K562 (cell line): ENCODE data around the gene CYP46A1. TPM values are rescaled to one million over a fixed set of nuclear protein-coding genes. Genes with fewer than 3 reads are reported as not detected.

Experiments
- ATAC-seq: fragments of 200-7000 bp; cut with Tn5 transposase; 3 replicates; pipeline ENCODE4 v1.9.1; 2020; ENCODE audit warnings: moderate library complexity
- BruUV-seq: library from RNA; stranded (reverse); fragments of 400-500 nt; replicated peaks from 2 replicates; lab custom pipeline; 2021; lab: Mats Ljungman, UMichigan
- CTCF ChIA-PET: fragments of 300-600 bp; formaldehyde crosslinking; extraction: SDS; loops from one replicate; lab custom pipeline; 2021; ENCODE audit warnings: low intra/inter-chr PET ratio; lab: Yijun Ruan, JAX
- POLR2A ChIA-PET: fragments of 300-600, 350-650 bp; sonication (Branson Sonifier 250); formaldehyde crosslinking; extraction: SDS; loops from one replicate; lab custom pipeline; 2021; ENCODE audit warnings: antibody characterized with exemption, inconsistent platforms; lab: Yijun Ruan, JAX
- DNase-seq, 4 experiments: peaks; one replicate each; pipeline versions ENCODE4 v3.0.0 to v3.0.0-alpha.2; 2011 to 2018; ENCODE audit warnings: low spot score in 3 of 4, mixed read lengths in 3 of 4; ENCODE audit errors: extremely low read depth in 1 of 4
- FAIRE-seq: peaks from 2 replicates; lab custom pipeline; 2011; peaks lifted over from hg19 to GRCh38; lab: Jason Lieb, UNC
- H2AFZ ChIP-seq: 2 replicates; pipeline ENCODE4 v1.6.0; 2011; ENCODE audit warnings: low read depth, low read length, control low read depth, inconsistent platforms
- H3K27ac ChIP-seq: fragments of 200-600 bp; 3 replicates; pipeline ENCODE4 v1.8.0; 2011; ENCODE audit warnings: low read depth, mild to moderate bottlenecking, control low read depth, inconsistent platforms, low read length, moderate library complexity, mixed read lengths; ENCODE audit errors: extremely low read depth
- H3K27me3 ChIP-seq, 2 experiments: fragments of 300-600 bp in 1 of 2; 2 replicates in 1 of 2; 3 replicates in 1 of 2; pipeline versions ENCODE4 v1.6.0 to v1.8.0; 2011; ENCODE audit warnings: inconsistent platforms in 2 of 2, low read length in 2 of 2, mild to moderate bottlenecking in 1 of 2, mixed read lengths in 1 of 2, moderate library complexity in 1 of 2; ENCODE audit not compliant: control insufficient read depth in 2 of 2, insufficient read depth in 2 of 2
- H3K36me3 ChIP-seq: fragments of 300-600 bp; 3 replicates; pipeline ENCODE4 v1.8.0; 2011; ENCODE audit warnings: mild to moderate bottlenecking, low read length, inconsistent platforms; ENCODE audit not compliant: control insufficient read depth, insufficient read depth
- H3K4me1 ChIP-seq, 2 experiments: fragments of 200-600 bp in 1 of 2; replicated peaks in 1 of 2; 2 replicates in 1 of 2; 3 replicates in 1 of 2; pipeline versions ENCODE4 v1.5.1 to v1.8.0; 2011; ENCODE audit warnings: inconsistent platforms in 2 of 2, low read length in 2 of 2, mild to moderate bottlenecking in 1 of 2, mixed read lengths in 1 of 2, moderate library complexity in 1 of 2; ENCODE audit not compliant: control insufficient read depth in 2 of 2, insufficient read depth in 2 of 2
- H3K4me2 ChIP-seq: 2 replicates; pipeline ENCODE4 v1.6.1; 2011; ENCODE audit warnings: low read length, control low read depth, inconsistent platforms, mixed read lengths; ENCODE audit not compliant: insufficient read depth
- H3K4me3 ChIP-seq: fragments of 200-600 bp; sonication (generic), shearing (Covaris generic); 2 replicates; pipeline ENCODE4 v1.5.1; 2016; ENCODE audit warnings: control low read depth, inconsistent platforms
- H3K79me2 ChIP-seq: fragments of 200-600 bp; 3 replicates; pipeline ENCODE4 v1.8.0; 2011; ENCODE audit warnings: low read length, inconsistent platforms; ENCODE audit not compliant: control insufficient read depth, insufficient read depth
- H3K9ac ChIP-seq, 2 experiments: 2 replicates each; pipeline versions ENCODE4 v1.6.0 to v1.6.1; 2011; ENCODE audit warnings: low read depth in 2 of 2, low read length in 2 of 2, control low read depth in 1 of 2, inconsistent platforms in 1 of 2, mild to moderate bottlenecking in 1 of 2, mixed read lengths in 1 of 2; ENCODE audit not compliant: insufficient read depth in 1 of 2
- H3K9me1 ChIP-seq: one replicate; pipeline ENCODE4 v1.6.0; 2011; ENCODE audit warnings: inconsistent platforms, mild to moderate bottlenecking, low read length, moderate library complexity; ENCODE audit not compliant: control insufficient read depth, insufficient read depth
- H3K9me3 ChIP-seq: replicated peaks from 2 replicates; pipeline ENCODE4 v1.5.1; 2011; ENCODE audit warnings: low read depth, low read length, inconsistent platforms; ENCODE audit not compliant: control insufficient read depth, insufficient read depth
- H4K20me1 ChIP-seq: replicated peaks from 2 replicates; pipeline ENCODE4 v1.6.1; 2011; ENCODE audit warnings: low read length, inconsistent platforms, mixed read lengths; ENCODE audit not compliant: control insufficient read depth, insufficient read depth
- ESRRA ChIP-seq: fragments of 450-650 bp; IDR thresholded peaks from 2 replicates; pipeline ENCODE4 v1.6.1; 2014; ENCODE audit warnings: low read depth, mild to moderate bottlenecking, moderate library complexity, borderline replicate concordance
- FOXM1 ChIP-seq, 2 experiments: fragments of 450-650 bp in 1 of 2; sonication (generic) in 1 of 2; formaldehyde crosslinking in 1 of 2; IDR thresholded peaks; 2 replicates each; pipeline versions ENCODE4 v1.6.1 to v1.9.0; 2017 to 2022; ENCODE audit warnings: low read depth in 2 of 2, mild to moderate bottlenecking in 2 of 2, missing genetic modification reagents in 1 of 2, moderate library complexity in 1 of 2
- MIER1 ChIP-seq: fragments of 450-650 bp; IDR thresholded peaks from 2 replicates; pipeline ENCODE4 v1.6.1; 2016; ENCODE audit warnings: antibody characterized with exemption, mild to moderate bottlenecking, low read depth
- PTBP1 ChIP-seq: fragments of 200-400 bp; formaldehyde crosslinking; IDR thresholded peaks from 2 replicates; pipeline ENCODE4 v1.6.1; 2017; ENCODE audit warnings: low read depth, low read length
- SAP30 ChIP-seq: fragments of 200-600 bp; sonication (generic); IDR thresholded peaks from 2 replicates; pipeline ENCODE4 v1.6.1; 2012; ENCODE audit warnings: borderline replicate concordance, low read depth, mild to moderate bottlenecking, moderate library complexity, low read length, control low read depth, inconsistent platforms; ENCODE audit not compliant: insufficient read depth, poor library complexity, severe bottlenecking
- SMARCC2 ChIP-seq: fragments of 450-650 bp; IDR thresholded peaks from 2 replicates; pipeline ENCODE4 v1.6.1; 2017; ENCODE audit warnings: antibody characterized with exemption, moderate library complexity, mild to moderate bottlenecking, low read depth
- ZBED1 ChIP-seq: IDR thresholded peaks from 2 replicates; pipeline ENCODE4 v1.6.1; 2014
- ZBTB5 ChIP-seq: fragments of 450-650 bp; IDR thresholded peaks from 2 replicates; pipeline ENCODE4 v1.6.1; 2017; ENCODE audit warnings: antibody characterized with exemption
- ZC3H8 ChIP-seq: fragments of 450-650 bp; IDR thresholded peaks from 2 replicates; pipeline ENCODE4 v1.6.1; 2017
- ZFPM2 ChIP-seq: fragments of 250-450 bp; sonication (Bioruptor Pico); IDR thresholded peaks from 2 replicates; pipeline ENCODE4 v1.5.1; 2022; ENCODE audit warnings: mild to moderate bottlenecking
- ZKSCAN8 ChIP-seq: fragments of 200-800 bp; sonication (Bioruptor generic); IDR thresholded peaks from 2 replicates; pipeline ENCODE4 v1.6.1; 2016; ENCODE audit warnings: missing genetic modification characterization, missing compliant biosample characterization
- ZNF184 ChIP-seq: sonication (generic); formaldehyde crosslinking; IDR thresholded peaks from 2 replicates; pipeline ENCODE4 v1.5.0; 2020; ENCODE audit warnings: missing genetic modification reagents
- ZSCAN32 ChIP-seq: fragments of 450-650 bp; formaldehyde crosslinking; IDR thresholded peaks from 2 replicates; pipeline ENCODE4 v1.4.0; 2020; ENCODE audit warnings: mild to moderate bottlenecking, moderate library complexity
- WGBS: fragments of 100-300 bp; shearing (Covaris generic); methylation state at CpG from one replicate; pipeline ENCODE4 v1.1.6; 2016; ENCODE audit warnings: low coverage, mixed read lengths; ENCODE audit not compliant: insufficient coverage; ENCODE audit errors: missing lambda C conversion rate; 5-methylcytosine and 5-hydroxymethylcytosine counted together
- in situ Hi-C: fragments of 300-500 bp; cut with MboI; formaldehyde crosslinking; loops from 4 replicates; pipeline ENCODE4 v1.15.0; 2018; ENCODE audit warnings: inconsistent platforms, mixed read lengths
- intact Hi-C: fragments of 100-400 bp; cut with micrococcal nuclease; formaldehyde crosslinking; loops from 2 replicates; pipeline ENCODE4 v1.14.2; 2022
- polyA plus RNA-seq, 8 experiments: library from polyadenylated mRNA; depleted of rRNA in 4 of 8; stranded (reverse) in 5 of 8; unstranded in 3 of 8; fragments of >200 nt; fragmentation: Nextera tagmentation in 2 of 8; fragmentation: Illumina TruSeq in 1 of 8; extraction: Ambion mirVana in 2 of 8; extraction: Trizol in 1 of 8; gene quantifications; 2 replicates each; pipeline versions ENCODE4 v1.2.1 to v1.2.3, GENCODE V29; 2011 to 2014; ENCODE audit warnings: inconsistent platforms in 1 of 8, missing spikeins in 1 of 8
- total RNA-seq, 7 experiments: library from RNA; depleted of rRNA in 6 of 7; stranded (reverse); fragments of >200 nt in 6 of 7; fragmentation: Illumina TruSeq in 2 of 7; extraction: Trizol in 2 of 7; gene quantifications; 2 replicates each; pipeline versions ENCODE4 v1.2.1 to v1.2.3, GENCODE V29; 2011 to 2021; ENCODE audit warnings: low replicate concordance in 1 of 7

Gene CYP46A1
- total and polyA plus RNA-seq, 9 of the 15 experiments (the other 6 are each of a cell fraction or from before 2014, with no cell fraction given) = not detected

- Histone ChIP-seq H3K36me3 (no peaks in the 10 kb centered on the region), H3K79me2 (no peaks in the 10 kb centered on the region), H3K4me3 (no peak overlapping the region), H3K27me3 (peaks cover 2 to 13% of the 10 kb centered on the region in 2 experiments; a peak in 3 of 5 replicates), H3K9me1 (no peaks in the 10 kb centered on the region), H3K4me2 (no peak overlapping the region), H3K9ac (no peak overlapping the region), H3K27ac (no peak overlapping the region), H2AFZ (no peak overlapping the region), H3K9me3 (peaks cover 4% of the 10 kb centered on the region), H4K20me1 (no peaks in the 10 kb centered on the region), H3K4me1 (no peaks in the 10 kb centered on the region)
- intact Hi-C loops = no loop called here
- no peak for DNase-seq
- FAIRE-seq = no peak
- no peak for ATAC-seq
- ChIA-PET CTCF (no interaction called here), POLR2A (no interaction called here)
- in situ Hi-C loops = no loop called here
- WGBS = 7% methylated on average over 12 of the region's 16 CpGs
- no TSS peak for BruUV-seq
- TF ChIP-seq ZBTB5 = no peak
- TF ChIP-seq FOXM1 (IDR thresholded peaks at IDR 0.05; ENCODE audit: low read depth) = no peak
- no peak for TF ChIP-seq FOXM1 (CRISPR knock-in tag; IDR thresholded peaks at IDR 0.05; ENCODE audit: low read depth)
- TF ChIP-seq SMARCC2 = no peak
- no peak for TF ChIP-seq ZC3H8
- TF ChIP-seq ESRRA = no peak
- no peak for TF ChIP-seq ZFPM2 (CRISPR knock-in tag)
- no peak for TF ChIP-seq SAP30
- TF ChIP-seq PTBP1 = no peak
- no peak for TF ChIP-seq ZKSCAN8 (CRISPR knock-in tag)
- TF ChIP-seq ZBED1 = no peak
- TF ChIP-seq ZSCAN32 = no peak
- no peak for TF ChIP-seq ZNF184 (CRISPR knock-in tag)
- no peak for TF ChIP-seq MIER1
Observed at GRCh38 chr14:99699861-99700260, 15.8 kb downstream of the CYP46A1 start.
